ENCODE results near the gene ADGRD1.

The ADGRD1 gene

GRCh38 chr12:131139363-131140068 is 185.8 kb downstream of the ADGRD1 start:
- no peak for DNase-seq

- DNase-seq, result no peak
Observed at GRCh38 chr12:131140069-131140435, 186.3 kb downstream of the ADGRD1 start.

GRCh38 chr12:131140697-131141096 is 187.0 kb downstream of the ADGRD1 start:
- no peak for DNase-seq

- no peak for DNase-seq
Observed at GRCh38 chr12:131141514-131141913, 187.8 kb downstream of the ADGRD1 start.

GRCh38 chr12:131142891-131143657 is 189.4 kb downstream of the ADGRD1 start:
- DNase-seq, result no peak

GRCh38 chr12:131146173-131146675 is 192.5 kb downstream of the ADGRD1 start:
- no peak for DNase-seq

- DNase-seq, result no peak
Observed at GRCh38 chr12:131147293-131147692, 193.6 kb downstream of the ADGRD1 start.

GRCh38 chr12:131147894-131148293 is 194.2 kb downstream of the ADGRD1 start:
- no peak for DNase-seq

GRCh38 chr12:131151558-131152345 is 198.0 kb downstream of the ADGRD1 start:
- DNase-seq, result no peak

- no peak for DNase-seq
Observed at GRCh38 chr12:131152587-131152986, 198.9 kb downstream of the ADGRD1 start.

- DNase-seq, result no peak
Observed at GRCh38 chr12:131153016-131153415, 199.3 kb downstream of the ADGRD1 start.

- no peak for DNase-seq
Observed at GRCh38 chr12:131153956-131154355, 200.2 kb downstream of the ADGRD1 start.

- DNase-seq, result no peak
Observed at GRCh38 chr12:131155131-131155530, 201.4 kb downstream of the ADGRD1 start.

- no peak for DNase-seq
Observed at GRCh38 chr12:131157743-131158142, 204.0 kb downstream of the ADGRD1 start.

GRCh38 chr12:131159660-131160059 is 206.0 kb downstream of the ADGRD1 start:
- DNase-seq, result no peak

GRCh38 chr12:131162113-131162512 is 208.4 kb downstream of the ADGRD1 start:
- DNase-seq, result no peak

- no peak for DNase-seq
Observed at GRCh38 chr12:131163189-131163738, 209.6 kb downstream of the ADGRD1 start.

- no peak for DNase-seq
Observed at GRCh38 chr12:131164096-131164872, 210.6 kb downstream of the ADGRD1 start.

GRCh38 chr12:131166717-131167116 is 213.0 kb downstream of the ADGRD1 start:
- no peak for DNase-seq

GRCh38 chr12:131167334-131167733 is 213.6 kb downstream of the ADGRD1 start:
- peak; percentile 9 for DNase-seq

- peak; percentile 33 for DNase-seq
Observed at GRCh38 chr12:131171029-131171428, 217.3 kb downstream of the ADGRD1 start.

- DNase-seq, result no peak
Observed at GRCh38 chr12:131174901-131175300, 221.2 kb downstream of the ADGRD1 start.
